IMR-90 (cell line): Measurements from ENCODE around the gene MNT.

Experiments used
- CEBPB ChIP-seq: IDR thresholded peaks from 2 replicates; pipeline ENCODE4 v1.6.1; 2012; ENCODE audit warnings: low read depth, low read length, improper control_type of control experiment
- CHD1 ChIP-seq: IDR thresholded peaks from 2 replicates; pipeline ENCODE4 v1.6.1; 2012; ENCODE audit warnings: low read depth, low read length, improper control_type of control experiment
- CTCF ChIP-seq: conservative IDR thresholded peaks from 2 replicates; pipeline ENCODE4 v1.5.1; 2012; ENCODE audit warnings: mild to moderate bottlenecking, low read depth, low read length, improper control_type of control experiment
- ELK1 ChIP-seq: fragments of 150-350 bp; IDR thresholded peaks from 2 replicates; pipeline ENCODE4 v1.6.1; 2016; ENCODE audit warnings: low read depth, mild to moderate bottlenecking, low read length, moderate library complexity, borderline replicate concordance
- FOS ChIP-seq: fragments of 150-350 bp; IDR thresholded peaks from 2 replicates; pipeline ENCODE4 v1.6.1; 2016; ENCODE audit warnings: low read depth, low read length
- POLR2A ChIP-seq: IDR thresholded peaks from 2 replicates; pipeline ENCODE4 v1.6.1; 2012; ENCODE audit warnings: mild to moderate bottlenecking, low read depth, low read length
- RAD21 ChIP-seq: IDR thresholded peaks from 2 replicates; pipeline ENCODE4 v1.6.1; 2012; ENCODE audit warnings: low read length, improper control_type of control experiment
- RCOR1 ChIP-seq: IDR thresholded peaks from 2 replicates; pipeline ENCODE4 v1.6.1; 2012; ENCODE audit warnings: mild to moderate bottlenecking, low read length, improper control_type of control experiment; ENCODE audit not compliant: insufficient replicate concordance
- RFX5 ChIP-seq: IDR thresholded peaks from 2 replicates; pipeline ENCODE4 v1.8.0; 2012; ENCODE audit warnings: low read depth, mild to moderate bottlenecking, low read length, moderate library complexity
- USF2 ChIP-seq: fragments of 150-350 bp; IDR thresholded peaks from 2 replicates; pipeline ENCODE4 v1.6.1; 2017; ENCODE audit warnings: mild to moderate bottlenecking, antibody characterized with exemption, low read length, low read depth

- no peak for TF ChIP-seq CTCF
- TF ChIP-seq RCOR1: no peak
- no peak for TF ChIP-seq POLR2A
- TF ChIP-seq ELK1: no peak
- no peak for TF ChIP-seq RFX5
- no peak for TF ChIP-seq FOS
- TF ChIP-seq RAD21: no peak
- no peak for TF ChIP-seq CEBPB
- TF ChIP-seq CHD1: no peak
- TF ChIP-seq USF2: no peak
Observed at GRCh38 chr17:2363851-2364762, 36.8 kb downstream of the MNT start.
